Tibial nerve (tissue), 4 donors: ENCODE results near the gene UPK1B. TPM values are rescaled to one million over a fixed set of nuclear protein-coding genes. Genes with fewer than 3 reads are reported as not detected.

ENCODE experiments used
- DNase-seq, 2 donors: peaks; one replicate each; pipeline ENCODE4 v3.0.0-alpha.2; 2019; ENCODE audit warnings: low spot score in 2 of 2
- H3K27ac ChIP-seq, 4 donors: fragments of 200-600 bp; sonication (generic) in 3 of 4; one replicate each; pipeline ENCODE4 v1.5.1; 2017 to 2019; ENCODE audit warnings: mild to moderate bottlenecking in 1 of 4
- H3K27me3 ChIP-seq, 2 donors: fragments of 200-600 bp; sonication (generic) in 1 of 2; one replicate each; pipeline versions ENCODE4 v1.5.1 to v1.6.0; 2017 to 2019
- H3K36me3 ChIP-seq, 3 donors: fragments of 200-600 bp; sonication (generic); one replicate each; pipeline ENCODE4 v1.5.1; 2018 to 2019
- H3K4me1 ChIP-seq, 4 donors: fragments of 200-600 bp; sonication (generic) in 3 of 4; one replicate each; pipeline ENCODE4 v1.5.1; 2017 to 2019
- H3K4me3 ChIP-seq, 4 donors: fragments of 200-600 bp; sonication (generic) in 3 of 4; one replicate each; pipeline ENCODE4 v1.5.1; 2017 to 2019; ENCODE audit warnings: mild to moderate bottlenecking in 1 of 4, moderate library complexity in 1 of 4
- H3K9me3 ChIP-seq, 4 donors: fragments of 200-600 bp; sonication (generic) in 3 of 4; one replicate each; pipeline ENCODE4 v1.5.1; 2017 to 2019
- EP300 ChIP-seq, 2 donors: sonication (generic); formaldehyde crosslinking; IDR thresholded peaks; one replicate each; pipeline ENCODE4 v1.6.1; 2017; ENCODE audit warnings: antibody characterized with exemption in 2 of 2, mild to moderate bottlenecking in 1 of 2
- POLR2A ChIP-seq, 2 donors: fragments of 450-650 bp; IDR thresholded peaks; one replicate each; pipeline ENCODE4 v1.6.1; 2017; ENCODE audit warnings: antibody characterized with exemption in 2 of 2, mild to moderate bottlenecking in 2 of 2, moderate library complexity in 2 of 2
- WGBS, 2 donors: methylation state at CpG; one replicate each; pipeline ENCODE4 v1.1.5; 2018; 5-methylcytosine and 5-hydroxymethylcytosine counted together
- total RNA-seq, 4 donors: library from RNA; depleted of rRNA; stranded (reverse); fragments of >200 nt; gene quantifications; one replicate each; pipeline ENCODE4 v1.1.0, GENCODE V29; 2016
- TF ChIP-seq, protein P1 (sequence below), 5 experiments: fragments of 200-600 bp in 3 of 5; fragments of 450-650 bp in 2 of 5; sonication (generic) in 3 of 5; IDR thresholded peaks; one replicate each; pipeline ENCODE4 v1.5.1; 2016 to 2019; ENCODE audit warnings: antibody characterized with exemption in 5 of 5, mild to moderate bottlenecking in 3 of 5, moderate library complexity in 2 of 5

UPK1B gene
- total RNA-seq, 4 donors from 2014 or later = not detected

DNA sequence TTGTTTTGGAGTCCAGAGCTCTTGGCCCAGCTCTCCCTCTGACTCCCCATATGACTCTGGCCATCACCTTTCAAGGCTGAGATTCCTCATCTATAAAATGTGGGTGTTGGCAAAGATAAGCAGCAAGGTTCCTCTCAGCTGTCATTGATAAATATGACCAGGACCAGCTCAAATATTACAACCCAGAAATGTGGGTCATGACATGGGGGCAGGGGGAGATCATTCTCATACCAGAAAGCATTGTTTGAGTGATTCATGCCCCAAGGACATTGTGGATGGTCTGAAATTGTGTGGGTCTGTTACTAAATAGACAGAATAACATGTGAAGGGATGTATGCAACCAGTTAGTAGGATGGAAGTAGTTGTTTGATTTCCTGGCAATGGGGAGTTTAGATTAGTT, 13.9 kb downstream of the UPK1B start:
- Histone ChIP-seq H3K27me3 (no peaks in the 10 kb centered on the region), H3K27ac (no peak overlapping the region), H3K4me1 (no peaks in the 10 kb centered on the region), H3K4me3 (no peak overlapping the region), H3K9me3 (no peaks in the 10 kb centered on the region), H3K36me3 (no peaks in the 10 kb centered on the region)
- TF ChIP-seq, protein P1, sequence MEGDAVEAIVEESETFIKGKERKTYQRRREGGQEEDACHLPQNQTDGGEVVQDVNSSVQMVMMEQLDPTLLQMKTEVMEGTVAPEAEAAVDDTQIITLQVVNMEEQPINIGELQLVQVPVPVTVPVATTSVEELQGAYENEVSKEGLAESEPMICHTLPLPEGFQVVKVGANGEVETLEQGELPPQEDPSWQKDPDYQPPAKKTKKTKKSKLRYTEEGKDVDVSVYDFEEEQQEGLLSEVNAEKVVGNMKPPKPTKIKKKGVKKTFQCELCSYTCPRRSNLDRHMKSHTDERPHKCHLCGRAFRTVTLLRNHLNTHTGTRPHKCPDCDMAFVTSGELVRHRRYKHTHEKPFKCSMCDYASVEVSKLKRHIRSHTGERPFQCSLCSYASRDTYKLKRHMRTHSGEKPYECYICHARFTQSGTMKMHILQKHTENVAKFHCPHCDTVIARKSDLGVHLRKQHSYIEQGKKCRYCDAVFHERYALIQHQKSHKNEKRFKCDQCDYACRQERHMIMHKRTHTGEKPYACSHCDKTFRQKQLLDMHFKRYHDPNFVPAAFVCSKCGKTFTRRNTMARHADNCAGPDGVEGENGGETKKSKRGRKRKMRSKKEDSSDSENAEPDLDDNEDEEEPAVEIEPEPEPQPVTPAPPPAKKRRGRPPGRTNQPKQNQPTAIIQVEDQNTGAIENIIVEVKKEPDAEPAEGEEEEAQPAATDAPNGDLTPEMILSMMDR (IDR thresholded peaks at IDR 0.05) = no peak
- TF ChIP-seq POLR2A (IDR thresholded peaks at IDR 0.05) = no peak
- TF ChIP-seq EP300 (IDR thresholded peaks at IDR 0.05) = no peak
- DNase-seq = no peak

DNA sequence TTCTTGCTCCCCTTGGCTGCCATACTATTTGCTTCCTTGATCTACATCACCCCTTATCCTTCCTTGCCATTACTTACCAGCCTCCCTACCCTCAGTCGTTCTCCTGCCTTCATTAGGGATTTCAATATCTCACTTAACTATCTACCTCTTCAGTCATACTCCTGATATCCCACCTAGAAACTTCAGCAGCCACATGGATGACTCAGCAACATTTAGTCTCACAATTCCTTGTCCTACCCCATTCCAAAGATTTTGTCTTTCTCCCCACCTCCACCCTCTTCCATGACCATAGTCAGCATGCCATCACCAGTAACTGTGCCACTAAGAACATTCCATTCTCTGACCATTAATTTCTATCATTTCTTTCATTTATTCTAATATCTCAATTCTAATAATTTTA, 18.4 kb downstream of the UPK1B start:
- DNase-seq = no peak
- Histone ChIP-seq H3K9me3 (no peaks in the 10 kb centered on the region), H3K27me3 (no peaks in the 10 kb centered on the region), H3K27ac (no peak overlapping the region), H3K4me3 (no peak overlapping the region), H3K4me1 (no peaks in the 10 kb centered on the region), H3K36me3 (no peaks in the 10 kb centered on the region)
- no peak for TF ChIP-seq EP300 (IDR thresholded peaks at IDR 0.05)
- 90 to 94% methylated on average over 1 of the region's 1 CpG for WGBS, 2 donors

DNA sequence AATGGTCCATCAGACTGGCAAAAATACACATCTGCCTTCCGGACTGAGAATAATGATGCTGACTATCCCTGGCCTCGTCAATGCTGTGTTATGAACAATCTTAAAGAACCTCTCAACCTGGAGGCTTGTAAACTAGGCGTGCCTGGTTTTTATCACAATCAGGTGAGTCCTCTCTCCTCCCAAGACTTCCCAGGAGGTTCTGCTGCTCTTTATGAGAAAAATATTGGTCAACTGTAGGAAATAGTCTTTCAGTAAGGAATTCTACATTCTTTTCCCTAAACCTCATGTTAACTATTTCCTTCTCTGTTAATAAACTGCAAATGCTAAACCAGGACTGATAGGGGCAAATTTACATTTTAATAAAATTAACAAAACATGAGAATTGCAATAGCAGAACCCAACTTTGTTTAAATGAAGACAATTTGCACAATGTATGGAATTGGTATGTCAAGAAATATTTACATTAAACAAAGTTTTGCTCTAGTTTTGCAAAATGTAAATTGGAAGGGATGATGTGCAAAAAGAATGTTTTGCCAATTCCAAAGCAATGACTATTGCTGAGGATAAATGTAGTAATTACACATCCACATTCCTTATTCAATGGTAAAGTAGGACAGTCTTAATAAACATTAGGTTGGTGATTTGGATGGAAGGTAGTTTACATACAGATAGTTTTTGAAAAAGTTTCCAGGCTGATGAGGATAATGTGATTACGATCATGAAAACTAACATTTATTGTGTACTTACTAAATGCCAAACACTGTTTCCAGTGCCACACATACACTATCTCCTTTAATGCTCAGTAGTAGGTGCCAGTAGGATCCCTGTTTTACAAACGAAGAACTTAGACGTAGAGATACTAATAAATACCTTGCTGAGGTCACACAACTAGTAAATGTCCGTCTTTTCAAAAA, 21.1 kb downstream of the UPK1B start:
- no peak overlapping the region for H3K4me3 ChIP-seq
- H3K9me3 ChIP-seq = no peaks in the 10 kb centered on the region
- no peaks in the 10 kb centered on the region for H3K36me3 ChIP-seq
- H3K27me3 ChIP-seq = no peaks in the 10 kb centered on the region
- no peak for DNase-seq
- H3K27ac ChIP-seq = no peak overlapping the region
- 74 to 78% methylated on average over 7 of the region's 7 CpGs for WGBS, 2 donors
- no peak for TF ChIP-seq POLR2A (IDR thresholded peaks at IDR 0.05)
- TF ChIP-seq, protein P1 (IDR thresholded peaks at IDR 0.05) = no peak
- TF ChIP-seq EP300 (IDR thresholded peaks at IDR 0.05) = no peak
- no peaks in the 10 kb centered on the region for H3K4me1 ChIP-seq

DNA sequence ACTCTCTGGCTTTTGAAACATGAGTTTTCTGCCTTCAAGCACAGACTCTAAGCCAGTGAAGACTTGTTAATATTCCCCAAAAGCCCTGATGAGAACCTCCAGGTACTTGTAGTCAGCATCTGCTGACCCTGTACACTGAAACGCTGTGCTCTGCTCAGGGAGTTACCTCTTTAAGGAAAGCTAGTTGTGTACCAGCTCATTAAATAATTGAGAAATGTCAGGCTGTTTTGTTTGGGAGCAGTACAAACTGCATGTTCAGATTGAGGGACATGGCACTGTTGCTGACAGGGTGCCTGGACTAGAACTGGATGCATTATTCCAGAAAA, 21.7 kb downstream of the UPK1B start:
- TF ChIP-seq EP300 (IDR thresholded peaks at IDR 0.05) = no peak

DNA sequence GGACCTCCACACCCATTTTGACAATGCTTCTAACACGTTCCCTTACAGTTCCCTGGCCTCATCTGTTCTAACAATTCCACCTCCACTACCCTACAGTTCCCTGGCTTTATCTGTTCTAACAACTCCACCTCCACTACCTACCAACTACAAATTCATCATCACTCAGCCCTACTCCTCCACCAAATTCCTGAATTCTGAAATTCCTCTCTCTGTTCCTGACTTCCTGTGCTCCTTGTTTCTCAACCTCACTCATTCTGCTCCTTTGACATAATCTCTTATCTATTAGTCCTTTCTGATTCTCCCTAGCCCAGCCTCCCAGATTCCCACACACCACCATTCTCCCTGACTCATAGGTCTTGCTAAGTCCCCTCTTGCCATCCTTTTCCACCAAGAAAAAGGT, 22.5 kb downstream of the UPK1B start:
- no peak for DNase-seq
- H3K4me3 ChIP-seq = no peak overlapping the region
- H3K27me3 ChIP-seq = no peaks in the 10 kb centered on the region
- H3K9me3 ChIP-seq = no peaks in the 10 kb centered on the region
- WGBS, 2 donors = 60 to 70% methylated on average over 1 of the region's 1 CpG
- H3K4me1 ChIP-seq = no peaks in the 10 kb centered on the region
- no peak overlapping the region for H3K27ac ChIP-seq
- TF ChIP-seq POLR2A (IDR thresholded peaks at IDR 0.05) = no peak
- H3K36me3 ChIP-seq = no peaks in the 10 kb centered on the region

More for the DNA sequence above, 21.7 kb downstream of the UPK1B start:
- 44 to 78% methylated on average over 1 of the region's 1 CpG for WGBS, 2 donors
- H3K27ac ChIP-seq = no peak overlapping the region
- no peaks in the 10 kb centered on the region for H3K27me3 ChIP-seq
- no peak overlapping the region for H3K4me3 ChIP-seq
- no peaks in the 10 kb centered on the region for H3K9me3 ChIP-seq
- no peak for DNase-seq
- no peaks in the 10 kb centered on the region for H3K4me1 ChIP-seq
- H3K36me3 ChIP-seq = no peaks in the 10 kb centered on the region

DNA sequence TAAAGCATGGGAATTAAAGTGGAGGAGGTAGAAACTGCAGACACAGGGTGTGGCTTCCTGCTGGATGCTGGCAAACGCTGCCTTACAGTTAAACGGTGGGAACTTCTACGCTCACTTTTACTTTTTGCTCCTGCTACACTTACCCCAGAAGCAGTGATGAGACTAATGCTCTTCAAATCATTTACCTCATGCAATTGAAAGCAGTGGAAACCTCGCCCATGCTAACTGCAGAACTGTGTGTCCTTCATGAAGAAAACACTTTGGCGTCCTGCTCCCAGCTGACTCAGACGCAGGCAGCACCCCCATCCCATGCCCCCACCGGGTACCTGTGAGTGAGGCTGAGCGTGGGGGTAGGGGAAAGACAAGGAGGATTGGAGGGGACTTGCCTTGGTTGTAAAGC, 31.8 kb downstream of the UPK1B start:
- DNase-seq = no peak
- H3K27me3 ChIP-seq = no peaks in the 10 kb centered on the region
- peaks cover 0 to 10% (median 0%) of the 10 kb centered on the region in 3 donors for H3K36me3 ChIP-seq
- H3K4me3 ChIP-seq = no peak overlapping the region
- peak overlapping the region in 1 of 4 donors; percentile 77 for H3K27ac ChIP-seq
- WGBS, 2 donors = 57 to 63% methylated on average over 8 of the region's 8 CpGs
- no peaks in the 10 kb centered on the region for H3K9me3 ChIP-seq
- peaks cover 0 to 13% (median 0%) of the 10 kb centered on the region in 4 donors for H3K4me1 ChIP-seq
- peak in 1 of 2 donors; percentile 26 for TF ChIP-seq EP300 (IDR thresholded peaks at IDR 0.05)
- TF ChIP-seq, protein P1 (IDR thresholded peaks at IDR 0.05) = no peak
- peak in 1 of 2 donors; percentile 19 for TF ChIP-seq POLR2A (IDR thresholded peaks at IDR 0.05)
